ENCODE results near the gene DUSP28. TPM values are rescaled to one million over a fixed set of nuclear protein-coding genes. Genes with fewer than 3 reads are reported as not detected.

Gene DUSP28, protein sequence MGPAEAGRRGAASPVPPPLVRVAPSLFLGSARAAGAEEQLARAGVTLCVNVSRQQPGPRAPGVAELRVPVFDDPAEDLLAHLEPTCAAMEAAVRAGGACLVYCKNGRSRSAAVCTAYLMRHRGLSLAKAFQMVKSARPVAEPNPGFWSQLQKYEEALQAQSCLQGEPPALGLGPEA
- polyA plus RNA-seq (2013) = 9.2 TPM

DNA sequence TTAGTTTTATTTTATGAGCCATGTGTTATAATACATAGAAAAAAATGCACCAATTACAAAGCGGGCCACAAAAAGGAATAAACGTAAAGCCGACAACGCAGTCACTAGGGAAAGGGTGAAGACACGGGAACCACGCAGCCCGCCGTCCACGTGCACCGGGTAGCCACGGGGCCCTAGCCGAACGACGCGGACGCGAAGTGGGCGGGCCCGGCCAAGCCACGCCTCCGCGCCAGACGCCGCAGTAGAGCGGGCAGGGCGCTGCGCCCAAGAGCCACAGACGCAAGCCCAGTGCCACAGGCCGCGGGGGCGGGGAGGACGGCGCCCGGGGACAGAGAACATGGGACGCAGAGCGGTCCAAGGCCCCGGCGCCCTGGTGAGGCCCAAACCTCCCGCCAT lies at the start of gene DUSP28:
DUSP28 (plus strand) TSS at position 274 of the 396 bp plus-strand sequence. CDS start 328 bp downstream, outside the sequence.
- POLR2A ChIA-PET = interaction anchor here (1.0 to 2.6 kb wide), 2 partner anchors 26 to 46 kb away, joined by 3 to 16 read pairs; partner anchors contain the start of gene CAPN10

DNA sequence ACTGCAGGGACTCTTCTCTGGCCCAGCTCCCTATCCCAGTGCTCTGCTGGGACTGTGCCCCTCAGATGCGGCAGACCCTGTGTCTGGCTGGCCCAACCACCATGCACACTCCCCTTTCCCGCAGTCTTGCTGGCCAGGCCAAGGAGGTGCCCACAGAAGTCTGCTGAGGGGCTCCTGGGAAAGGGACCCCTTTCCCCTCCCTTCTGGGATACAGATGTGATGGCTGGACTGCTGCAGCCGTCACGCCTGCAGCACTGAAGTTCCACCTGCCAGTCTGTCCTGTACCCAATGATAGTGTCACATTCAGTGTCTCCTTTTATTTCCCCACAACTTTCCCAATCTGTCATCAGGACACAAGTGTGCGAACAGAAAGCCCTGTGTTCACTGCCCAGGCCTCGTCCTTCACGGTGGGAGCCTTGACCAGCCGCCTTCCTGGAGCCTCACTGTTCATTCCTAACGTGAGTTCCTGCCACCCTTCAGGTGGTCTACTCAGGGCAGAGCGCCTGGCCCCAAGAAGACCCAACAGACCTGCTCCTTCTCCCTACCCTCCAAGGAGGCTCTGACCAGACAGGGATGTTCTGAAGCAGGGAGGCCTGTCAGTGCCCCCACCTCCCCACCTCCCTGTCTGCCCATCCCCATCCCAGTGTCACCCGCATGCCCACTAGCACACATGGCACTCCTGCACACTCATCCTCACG lies 49.5 kb upstream of the DUSP28 start:
- Histone ChIP-seq H3K4me1 (ENCODE audit: control extremely low read depth in 1 of 4, control insufficient read depth in 4 of 4, insufficient read depth in 4 of 4, low read length in 3 of 4) (peaks cover 0 to 4% (median 4%) of the 10 kb centered on the region in 4 experiments), H3K36me3 (ENCODE audit: control insufficient read depth in 4 of 4, insufficient read depth in 4 of 4, low read length in 3 of 4) (peaks cover 0 to 22% (median 13%) of the 10 kb centered on the region in 4 experiments), H3K27me3 (replicated peaks in 2 of 5; ENCODE audit: control insufficient read depth in 4 of 5, insufficient read depth in 5 of 5, low read length in 4 of 5) (no peaks in the 10 kb centered on the region), H3K4me3 (ENCODE audit: control insufficient read depth in 1 of 7, extremely low read depth in 1 of 7, insufficient read depth in 4 of 7, low read depth in 2 of 7, low read length in 6 of 7) (no peak overlapping the region), H3K27ac (ENCODE audit: insufficient read depth in 1 of 2, low read depth in 1 of 2, low read length in 2 of 2, poor library complexity in 1 of 2, severe bottlenecking in 2 of 2) (no peak overlapping the region), H3K9me3 (ENCODE audit: control extremely low read depth in 1 of 5, control insufficient read depth in 4 of 5, insufficient read depth in 2 of 5, low read depth in 1 of 5, low read length in 4 of 5) (no peaks in the 10 kb centered on the region)
- 88% methylated on average over 11 of the region's 12 CpGs for WGBS (ENCODE audit: insufficient coverage)
- POLR2A ChIA-PET = no interaction called here
- no peak for DNase-seq
- CTCF ChIA-PET = no interaction called here

More for the DNA sequence above, at the start of gene DUSP28:
- peak; percentile 88 to 94 (median 94) for DNase-seq
- no peaks in the 10 kb centered on the region for H3K27me3 ChIP-seq (replicated peaks in 2 of 5; ENCODE audit: control insufficient read depth in 4 of 5, insufficient read depth in 5 of 5, low read length in 4 of 5)
- peak within 1 kb of the TSS; percentile 43 to 81 (median 75) for H3K4me3 ChIP-seq (ENCODE audit: control insufficient read depth in 1 of 7, extremely low read depth in 1 of 7, insufficient read depth in 4 of 7, low read depth in 2 of 7, low read length in 6 of 7)
- 0% methylated on average over 33 of the region's 39 CpGs for WGBS (ENCODE audit: insufficient coverage)
- H3K27ac ChIP-seq (ENCODE audit: insufficient read depth in 1 of 2, low read depth in 1 of 2, low read length in 2 of 2, poor library complexity in 1 of 2, severe bottlenecking in 2 of 2) = peak within 1 kb of the TSS; percentile 46 to 88
- no peaks in the 10 kb centered on the region for H3K9me3 ChIP-seq (ENCODE audit: control extremely low read depth in 1 of 5, control insufficient read depth in 4 of 5, insufficient read depth in 2 of 5, low read depth in 1 of 5, low read length in 4 of 5)
- CTCF ChIA-PET = no interaction called here
- peaks cover 0 to 19% (median 3%) of the 10 kb centered on the region in 4 experiments for H3K36me3 ChIP-seq (ENCODE audit: control insufficient read depth in 4 of 4, insufficient read depth in 4 of 4, low read length in 3 of 4)
- H3K4me1 ChIP-seq (ENCODE audit: control extremely low read depth in 1 of 4, control insufficient read depth in 4 of 4, insufficient read depth in 4 of 4, low read length in 3 of 4) = peaks cover 15 to 62% (median 46%) of the 10 kb centered on the region in 4 experiments

- Histone ChIP-seq H3K4me3 (ENCODE audit: control insufficient read depth in 1 of 7, extremely low read depth in 1 of 7, insufficient read depth in 4 of 7, low read depth in 2 of 7, low read length in 6 of 7) (no peak overlapping the region), H3K4me1 (ENCODE audit: control extremely low read depth in 1 of 4, control insufficient read depth in 4 of 4, insufficient read depth in 4 of 4, low read length in 3 of 4) (peaks cover 0 to 4% (median 4%) of the 10 kb centered on the region in 4 experiments), H3K27me3 (replicated peaks in 2 of 5; ENCODE audit: control insufficient read depth in 4 of 5, insufficient read depth in 5 of 5, low read length in 4 of 5) (no peaks in the 10 kb centered on the region), H3K36me3 (ENCODE audit: control insufficient read depth in 4 of 4, insufficient read depth in 4 of 4, low read length in 3 of 4) (peaks cover 0 to 21% (median 12%) of the 10 kb centered on the region in 4 experiments), H3K9me3 (ENCODE audit: control extremely low read depth in 1 of 5, control insufficient read depth in 4 of 5, insufficient read depth in 2 of 5, low read depth in 1 of 5, low read length in 4 of 5) (no peaks in the 10 kb centered on the region), H3K27ac (ENCODE audit: insufficient read depth in 1 of 2, low read depth in 1 of 2, low read length in 2 of 2, poor library complexity in 1 of 2, severe bottlenecking in 2 of 2) (no peak overlapping the region)
- ChIA-PET POLR2A (no interaction called here), CTCF (interaction anchor here (0.7 to 1.0 kb wide), 2 partner anchors 15 to 77 kb away, joined by 3 read pairs; no protein-coding TSS in a partner anchor)
- 91% methylated on average over 21 of the region's 31 CpGs for WGBS (ENCODE audit: insufficient coverage)
- DNase-seq = no peak
These were observed 48.6 kb upstream of the DUSP28 start for GRCh38 chr2:240511351-240512108.

GRCh38 chr2:240512109-240512485 lies 48.1 kb upstream of the DUSP28 start:
- Histone ChIP-seq H3K27me3 (replicated peaks in 2 of 5; ENCODE audit: control insufficient read depth in 4 of 5, insufficient read depth in 5 of 5, low read length in 4 of 5) (no peaks in the 10 kb centered on the region), H3K4me1 (ENCODE audit: control extremely low read depth in 1 of 4, control insufficient read depth in 4 of 4, insufficient read depth in 4 of 4, low read length in 3 of 4) (peaks cover 0 to 4% (median 4%) of the 10 kb centered on the region in 4 experiments), H3K9me3 (ENCODE audit: control extremely low read depth in 1 of 5, control insufficient read depth in 4 of 5, insufficient read depth in 2 of 5, low read depth in 1 of 5, low read length in 4 of 5) (no peaks in the 10 kb centered on the region), H3K36me3 (ENCODE audit: control insufficient read depth in 4 of 4, insufficient read depth in 4 of 4, low read length in 3 of 4) (peaks cover 0 to 21% (median 10%) of the 10 kb centered on the region in 4 experiments), H3K4me3 (ENCODE audit: control insufficient read depth in 1 of 7, extremely low read depth in 1 of 7, insufficient read depth in 4 of 7, low read depth in 2 of 7, low read length in 6 of 7) (no peak overlapping the region), H3K27ac (ENCODE audit: insufficient read depth in 1 of 2, low read depth in 1 of 2, low read length in 2 of 2, poor library complexity in 1 of 2, severe bottlenecking in 2 of 2) (no peak overlapping the region)
- WGBS (ENCODE audit: insufficient coverage) = 95% methylated on average over 11 of the region's 11 CpGs
- DNase-seq = no peak
- POLR2A ChIA-PET = no interaction called here
- CTCF ChIA-PET = interaction anchor here (0.7 to 1.0 kb wide), 2 partner anchors 15 to 76 kb away, joined by 3 read pairs; no protein-coding TSS in a partner anchor

DNA sequence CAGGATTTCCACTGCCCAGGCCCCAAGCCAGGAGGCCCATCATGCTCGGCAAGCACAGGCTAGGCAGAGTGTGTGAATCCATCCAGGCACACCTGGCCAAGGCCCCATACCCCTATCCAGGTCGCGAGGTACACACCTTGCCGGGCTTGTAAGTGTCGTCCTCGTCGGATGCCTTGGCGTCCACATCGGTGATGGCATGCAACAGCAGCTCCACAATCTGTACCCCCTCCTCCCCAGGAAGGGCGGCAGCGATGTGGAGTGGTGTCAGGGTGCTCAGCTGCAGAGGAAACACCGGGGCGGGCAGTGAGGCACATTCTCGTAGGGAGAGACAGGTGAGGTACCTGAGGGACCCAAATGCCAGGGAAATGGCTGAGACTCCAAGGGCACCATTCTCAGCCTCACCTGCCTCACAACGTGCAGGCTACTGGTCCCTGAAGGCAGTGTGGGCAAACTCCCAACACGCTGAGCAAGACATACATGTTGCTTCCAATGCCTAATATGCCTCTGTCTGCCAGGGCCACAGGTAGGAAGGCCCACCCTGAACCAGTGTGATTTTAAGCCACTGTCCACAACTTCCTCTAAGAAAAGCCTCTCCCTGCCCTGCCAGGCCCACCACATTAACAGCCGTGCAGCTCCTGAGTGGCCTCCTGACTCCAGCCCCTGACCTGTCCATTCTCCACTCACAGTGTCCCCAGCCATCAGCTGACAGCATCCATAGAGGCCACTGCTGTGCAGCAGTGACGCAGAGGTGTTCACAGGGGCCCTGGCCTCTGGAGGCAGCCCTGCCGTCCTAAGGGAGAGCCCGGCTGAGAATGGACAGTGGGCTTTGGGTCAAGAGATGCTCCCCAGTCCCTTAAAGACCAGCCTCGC lies 47.3 kb upstream of the DUSP28 start:
- H3K27ac ChIP-seq (ENCODE audit: insufficient read depth in 1 of 2, low read depth in 1 of 2, low read length in 2 of 2, poor library complexity in 1 of 2, severe bottlenecking in 2 of 2) = no peak overlapping the region
- H3K4me1 ChIP-seq (ENCODE audit: control extremely low read depth in 1 of 4, control insufficient read depth in 4 of 4, insufficient read depth in 4 of 4, low read length in 3 of 4) = peaks cover 0 to 4% (median 4%) of the 10 kb centered on the region in 4 experiments
- 97% methylated on average over 21 of the region's 21 CpGs for WGBS (ENCODE audit: insufficient coverage)
- no peak overlapping the region for H3K4me3 ChIP-seq (ENCODE audit: control insufficient read depth in 1 of 7, extremely low read depth in 1 of 7, insufficient read depth in 4 of 7, low read depth in 2 of 7, low read length in 6 of 7)
- POLR2A ChIA-PET = no interaction called here
- H3K9me3 ChIP-seq (ENCODE audit: control extremely low read depth in 1 of 5, control insufficient read depth in 4 of 5, insufficient read depth in 2 of 5, low read depth in 1 of 5, low read length in 4 of 5) = no peaks in the 10 kb centered on the region
- DNase-seq = no peak
- CTCF ChIA-PET = interaction anchor here (0.7 to 1.6 kb wide), 4 partner anchors 16 to 328 kb away, joined by 3 to 11 read pairs (median 4); no protein-coding TSS in a partner anchor
- peaks cover 0 to 21% (median 12%) of the 10 kb centered on the region in 4 experiments for H3K36me3 ChIP-seq (ENCODE audit: control insufficient read depth in 4 of 4, insufficient read depth in 4 of 4, low read length in 3 of 4)
- H3K27me3 ChIP-seq (replicated peaks in 2 of 5; ENCODE audit: control insufficient read depth in 4 of 5, insufficient read depth in 5 of 5, low read length in 4 of 5) = no peaks in the 10 kb centered on the region

DNA sequence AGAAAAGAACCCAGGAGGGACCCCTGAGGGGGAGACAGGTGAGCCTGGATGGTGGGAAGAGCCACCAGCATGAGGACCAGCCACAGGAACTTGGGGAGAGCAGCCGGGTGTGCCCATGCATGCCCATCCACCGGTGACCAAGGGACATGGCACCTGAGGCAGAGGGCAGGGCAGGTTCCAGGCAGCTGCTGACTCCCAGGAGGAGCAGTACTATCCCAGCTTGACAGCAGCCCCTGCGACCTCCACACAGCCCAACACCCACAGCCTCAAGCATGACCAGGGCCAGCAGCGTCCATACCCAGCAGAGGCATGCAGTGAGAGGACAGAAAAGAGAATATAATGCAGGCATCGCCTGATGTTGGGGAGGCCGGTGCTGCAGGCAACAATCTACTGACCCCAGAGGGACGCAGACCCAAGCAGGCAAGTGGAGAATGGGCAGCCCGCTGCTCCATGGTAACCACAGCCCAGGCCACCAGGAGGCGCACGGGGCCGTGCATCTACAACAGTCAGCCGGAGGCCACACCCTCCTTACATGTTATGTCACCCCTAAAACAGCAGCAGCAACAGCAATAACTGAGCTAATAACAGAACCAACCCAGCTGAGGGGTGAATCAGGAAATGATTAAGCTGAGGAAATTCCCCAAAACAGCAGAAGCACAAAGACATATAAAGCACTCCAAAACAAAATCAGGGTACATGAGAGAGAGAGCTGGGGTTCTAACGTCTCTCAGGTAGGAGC lies 46.4 kb upstream of the DUSP28 start:
- peak; percentile 77 to 91 (median 90) for DNase-seq
- ChIA-PET CTCF (interaction anchor here (0.7 to 1.6 kb wide), 13 partner anchors 9 to 327 kb away, joined by 3 to 11 read pairs (median 3); no protein-coding TSS in a partner anchor), POLR2A (interaction anchor here (0.6 to 1.1 kb wide), 3 partner anchors 47 to 143 kb away, joined by 3 to 4 read pairs (median 3); no protein-coding TSS in a partner anchor)
- Histone ChIP-seq H3K27me3 (replicated peaks in 2 of 5; ENCODE audit: control insufficient read depth in 4 of 5, insufficient read depth in 5 of 5, low read length in 4 of 5) (peaks cover 0 to under 1% (median 0%) of the 10 kb centered on the region in 5 experiments), H3K27ac (ENCODE audit: insufficient read depth in 1 of 2, low read depth in 1 of 2, low read length in 2 of 2, poor library complexity in 1 of 2, severe bottlenecking in 2 of 2) (no peak overlapping the region), H3K9me3 (ENCODE audit: control extremely low read depth in 1 of 5, control insufficient read depth in 4 of 5, insufficient read depth in 2 of 5, low read depth in 1 of 5, low read length in 4 of 5) (no peaks in the 10 kb centered on the region), H3K4me1 (ENCODE audit: control extremely low read depth in 1 of 4, control insufficient read depth in 4 of 4, insufficient read depth in 4 of 4, low read length in 3 of 4) (peaks cover 0 to 4% (median 4%) of the 10 kb centered on the region in 4 experiments), H3K4me3 (ENCODE audit: control insufficient read depth in 1 of 7, extremely low read depth in 1 of 7, insufficient read depth in 4 of 7, low read depth in 2 of 7, low read length in 6 of 7) (no peak overlapping the region), H3K36me3 (ENCODE audit: control insufficient read depth in 4 of 4, insufficient read depth in 4 of 4, low read length in 3 of 4) (peaks cover 0 to 21% (median 12%) of the 10 kb centered on the region in 4 experiments)
- 76% methylated on average over 5 of the region's 13 CpGs for WGBS (ENCODE audit: insufficient coverage)

Measured in common myeloid progenitor, CD34-positive (primary cell).